TTC549 (cell line): ENCODE measurements around the gene INPP1.
"Not testable (repeated sequence)": the region's sequence is repeated elsewhere in the genome, so short reads cannot be mapped to it uniquely, and the experiment has no call there.

Source experiments
- FAIRE-seq: peaks from 2 replicates; lab custom pipeline; 2012; peaks lifted over from hg19 to GRCh38; lab: Jason Lieb, UNC

Gene INPP1

GRCh38 chr2:190343536-190344275 is at the start of gene INPP1:
TSS of gene INPP1 (plus strand) at chr2:190343589. CDS start at chr2:190360103, 16,514 bp downstream.
- FAIRE-seq: no peak

- not testable (repeated sequence) for FAIRE-seq
Observed at GRCh38 chr2:190297880-190298279, 45.5 kb upstream of the INPP1 start.

- no peak for FAIRE-seq
Observed at GRCh38 chr2:190301032-190301431, 42.4 kb upstream of the INPP1 start.

- no peak for FAIRE-seq
Observed at GRCh38 chr2:190302052-190302451, 41.3 kb upstream of the INPP1 start.

GRCh38 chr2:190303647-190304046 is 39.7 kb upstream of the INPP1 start:
- FAIRE-seq: no peak

- FAIRE-seq: no peak
Observed at GRCh38 chr2:190304404-190304803, 39.0 kb upstream of the INPP1 start.

GRCh38 chr2:190308031-190308430 is 35.4 kb upstream of the INPP1 start:
- FAIRE-seq: no peak

GRCh38 chr2:190311893-190312634 is 31.3 kb upstream of the INPP1 start:
- FAIRE-seq: no peak

- FAIRE-seq: not testable (repeated sequence)
Observed at GRCh38 chr2:190312635-190313025, 30.8 kb upstream of the INPP1 start.

- no peak for FAIRE-seq
Observed at GRCh38 chr2:190313880-190314279, 29.5 kb upstream of the INPP1 start.

GRCh38 chr2:190315273-190315672 is 28.1 kb upstream of the INPP1 start:
- FAIRE-seq: no peak

- FAIRE-seq: no peak
Observed at GRCh38 chr2:190318514-190318913, 24.9 kb upstream of the INPP1 start.

- FAIRE-seq: no peak
Observed at GRCh38 chr2:190318931-190319554, 24.3 kb upstream of the INPP1 start.

GRCh38 chr2:190319555-190320498 is 23.6 kb upstream of the INPP1 start, which contains the start of gene HIBCH:
TSS of gene HIBCH (minus strand) at chr2:190319826. CDS start at chr2:190319750, 76 bp downstream.
- FAIRE-seq: peak; percentile 99

- no peak for FAIRE-seq
Observed at GRCh38 chr2:190320696-190321095, 22.7 kb upstream of the INPP1 start.

- FAIRE-seq: no peak
Observed at GRCh38 chr2:190323406-190323805, 20.0 kb upstream of the INPP1 start.

GRCh38 chr2:190325588-190325987 is 17.8 kb upstream of the INPP1 start:
- FAIRE-seq: no peak

GRCh38 chr2:190327867-190328572 is 15.4 kb upstream of the INPP1 start:
- no peak for FAIRE-seq

- FAIRE-seq: peak; percentile 58
Observed at GRCh38 chr2:190328573-190329147, 14.7 kb upstream of the INPP1 start.

- no peak for FAIRE-seq
Observed at GRCh38 chr2:190333395-190333794, 10.0 kb upstream of the INPP1 start.

GRCh38 chr2:190333928-190334327 is 9.5 kb upstream of the INPP1 start:
- FAIRE-seq: no peak
